ELR (cell line): ENCODE data around the gene SP7.
A peak's percentile ranks its signal among the peaks of the same experiment; 100 is the strongest.
"Not testable (repeated sequence)": the region's sequence is repeated elsewhere in the genome, so short reads cannot be mapped to it uniquely, and the experiment has no call there.

Experiments used
- DNase-seq: peaks from one replicate; pipeline ENCODE4 v3.0.0-alpha.2; 2015; ENCODE audit warnings: low read depth

SP7 gene

DNA sequence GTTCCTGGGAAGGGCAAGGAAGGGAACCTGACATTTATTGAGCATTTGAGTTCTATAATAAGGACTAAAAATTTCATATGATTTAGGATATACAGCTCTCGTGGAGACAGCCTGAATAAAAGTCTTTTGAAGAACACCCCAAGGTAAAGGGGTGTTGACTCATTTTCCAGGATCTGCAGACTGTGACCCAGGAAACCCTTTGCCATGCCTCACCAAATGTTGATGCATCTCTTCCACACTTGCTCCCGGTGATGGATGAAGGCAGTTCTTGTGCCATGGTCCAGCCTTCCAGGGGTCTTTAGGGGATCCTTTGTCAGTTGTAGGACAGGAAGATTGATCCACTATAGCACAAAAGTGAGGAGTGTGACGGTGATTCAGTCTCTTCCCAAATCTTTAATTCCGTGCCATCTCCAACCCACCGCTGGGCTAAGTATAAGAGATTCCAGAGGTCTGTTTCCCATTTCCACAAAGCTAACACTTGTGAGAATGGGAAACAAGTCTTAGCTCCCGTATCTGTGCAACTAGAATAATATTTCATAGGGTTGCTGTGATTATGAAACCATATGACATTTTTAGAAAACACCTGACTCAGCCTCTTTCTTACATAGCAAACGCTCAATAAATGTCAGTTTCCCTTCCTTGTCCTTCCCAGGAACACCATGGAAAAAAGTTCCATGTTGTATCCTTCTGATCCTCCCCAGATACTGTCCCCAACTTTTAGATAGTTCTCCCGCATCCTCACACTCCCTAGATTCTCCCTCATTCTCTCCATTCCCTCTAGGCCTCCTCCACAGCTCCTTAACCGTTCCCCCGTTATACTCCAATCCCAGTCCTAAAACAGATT lies 15.6 kb downstream of the SP7 start:
- DNase-seq = peak; percentile 50

DNA sequence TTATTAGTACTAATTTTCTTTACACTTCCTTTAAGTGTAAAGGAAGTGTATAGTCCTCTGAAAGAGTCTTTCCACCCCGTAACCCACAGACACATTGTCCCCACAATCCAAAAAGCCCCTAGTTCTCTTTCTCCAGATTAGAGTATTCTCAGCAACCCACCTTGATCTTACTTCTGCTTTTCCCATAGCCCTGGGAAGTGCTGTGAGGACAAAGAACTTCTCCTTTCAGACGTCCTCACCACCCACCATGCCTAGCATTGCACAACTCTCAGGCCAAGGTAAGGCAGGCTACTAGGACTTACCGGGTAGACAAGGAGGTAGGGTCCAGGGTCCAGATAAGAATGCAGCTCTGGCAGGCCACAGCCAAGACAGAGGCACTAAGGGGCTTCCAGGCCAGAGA lies 22.2 kb downstream of the SP7 start:
- no peak for DNase-seq

DNA sequence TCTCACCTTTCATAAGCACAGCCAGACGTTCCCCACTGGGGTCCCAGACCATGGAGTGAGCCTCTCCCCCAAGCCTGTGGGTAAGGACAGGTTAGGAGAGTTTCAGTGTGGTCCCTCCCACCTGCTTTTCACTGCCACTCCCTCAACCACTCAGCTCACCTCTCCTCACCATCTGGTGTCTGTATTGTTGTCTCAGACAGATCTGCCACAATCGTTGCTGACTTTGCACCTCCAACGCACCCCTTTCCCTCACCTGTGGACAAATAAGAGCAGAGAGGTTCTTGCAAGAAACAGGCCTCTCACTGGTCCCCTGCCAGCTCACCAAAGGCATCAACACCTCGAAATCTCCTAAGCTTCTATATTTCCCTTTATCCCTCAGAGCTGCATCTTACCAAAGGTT lies 27.9 kb downstream of the SP7 start:
- no peak for DNase-seq

DNA sequence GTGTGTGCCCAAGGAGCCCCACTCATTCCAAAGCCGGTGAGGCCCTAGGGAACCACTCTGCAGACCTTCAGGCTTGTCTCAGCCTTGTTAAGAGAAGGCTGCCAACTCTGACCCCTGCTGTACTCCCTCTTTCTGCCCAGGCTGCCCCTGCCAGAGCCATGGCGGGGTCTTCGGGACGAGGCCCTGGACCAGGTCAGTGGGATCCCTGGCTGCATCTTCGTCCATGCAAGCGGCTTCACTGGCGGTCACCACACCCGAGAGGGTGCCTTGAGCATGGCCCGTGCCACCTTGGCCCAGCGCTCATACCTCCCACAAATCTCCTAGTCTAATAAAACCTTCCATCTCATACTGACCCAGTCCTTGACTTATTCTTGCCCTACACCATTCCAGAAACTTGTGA lies 29.3 kb downstream of the SP7 start:
- DNase-seq = no peak

DNA sequence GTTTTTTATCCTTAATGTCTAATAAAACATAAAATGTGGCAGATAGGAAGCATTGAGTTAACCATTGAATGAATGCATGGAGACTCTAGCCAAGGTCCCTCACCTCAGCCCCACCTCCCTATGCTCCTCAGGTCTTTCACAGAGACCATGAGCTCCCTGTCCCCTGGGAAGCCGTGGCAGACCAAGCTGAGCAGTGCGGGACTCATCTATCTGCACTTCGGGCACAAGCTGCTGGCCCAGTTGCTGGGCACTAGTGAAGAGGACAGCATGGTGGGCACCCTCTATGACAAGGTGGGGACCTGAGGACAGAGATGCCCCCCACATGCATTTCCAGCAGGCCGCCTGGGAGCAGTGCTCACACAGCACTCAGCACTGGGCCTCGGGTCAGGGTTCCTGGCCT lies 33.3 kb downstream of the SP7 start:
- DNase-seq = no peak

DNA sequence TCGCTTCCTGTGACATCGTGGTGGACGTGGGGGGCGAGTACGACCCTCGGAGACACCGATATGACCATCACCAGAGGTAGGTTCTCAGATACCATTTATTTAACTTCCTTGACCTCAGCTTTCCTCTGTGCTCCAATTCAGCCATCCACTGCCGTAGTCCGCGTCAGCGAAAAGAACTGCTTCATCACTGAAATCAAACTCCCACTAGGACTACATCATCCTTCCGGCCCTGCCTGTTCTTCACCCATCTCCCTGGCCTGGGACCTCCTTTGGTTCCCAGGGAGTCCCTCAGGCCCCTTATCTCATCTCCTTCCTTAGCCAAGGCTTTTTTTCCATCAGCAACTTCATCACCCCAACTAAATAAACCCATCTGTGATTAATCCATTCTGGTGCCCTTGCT lies 36.0 kb downstream of the SP7 start:
- DNase-seq = peak; percentile 72

DNA sequence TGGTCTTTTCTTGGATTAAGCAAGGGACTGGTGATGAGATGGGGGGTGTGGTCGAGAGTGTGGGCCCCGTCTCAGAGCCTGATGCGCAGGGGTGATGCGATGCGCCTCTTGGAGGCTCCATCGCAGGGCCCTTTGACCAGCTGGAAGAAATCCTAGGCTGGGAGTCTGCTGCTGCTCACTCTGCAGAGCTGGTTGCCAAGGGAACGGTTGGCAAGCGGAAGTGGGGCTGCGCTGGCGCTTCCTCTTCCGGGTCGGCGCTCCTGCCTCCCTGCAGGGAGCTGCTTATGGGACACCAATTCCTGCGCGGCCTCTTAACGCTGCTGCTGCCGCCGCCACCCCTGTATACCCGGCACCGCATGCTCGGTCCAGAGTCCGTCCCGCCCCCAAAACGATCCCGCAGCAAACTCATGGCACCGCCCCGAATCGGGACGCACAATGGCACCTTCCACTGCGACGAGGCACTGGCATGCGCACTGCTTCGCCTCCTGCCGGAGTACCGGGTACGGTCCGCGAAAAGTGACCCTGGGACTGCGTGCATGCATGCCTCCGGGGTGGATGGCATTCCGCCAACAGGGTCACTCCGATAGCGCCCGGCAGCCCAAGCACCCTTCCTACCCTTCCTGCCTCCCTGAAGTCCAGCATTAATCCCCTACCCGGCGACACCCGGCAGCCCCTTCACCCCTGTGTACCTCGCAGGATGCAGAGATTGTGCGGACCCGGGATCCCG lies 36.5 kb downstream of the SP7 start, which contains the start of gene MYG1:
Gene MYG1, plus strand, starts transcription at position 242 of the 727 bp plus-strand sequence. Its CDS starts 43 bp downstream, at position 285.
- DNase-seq = peak; percentile 90

DNA sequence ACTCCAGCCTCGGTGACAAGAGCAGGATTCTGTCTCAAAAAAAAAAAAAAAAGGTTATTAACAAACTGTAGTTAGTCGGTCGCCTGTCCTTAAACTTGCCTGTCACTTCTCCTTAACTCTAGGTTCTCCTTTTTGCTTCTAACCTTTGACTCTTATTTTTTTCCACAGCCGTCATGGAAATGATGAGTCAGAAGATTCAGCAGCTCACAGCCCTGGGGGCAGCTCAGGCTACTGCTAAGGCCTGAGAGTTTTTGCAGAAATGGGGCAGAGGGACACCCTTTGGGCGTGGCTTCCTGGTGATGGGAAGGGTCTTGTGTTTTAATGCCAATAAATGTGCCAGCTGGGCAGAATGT lies 37.1 kb downstream of the SP7 start:
- peak; percentile 93 for DNase-seq

DNA sequence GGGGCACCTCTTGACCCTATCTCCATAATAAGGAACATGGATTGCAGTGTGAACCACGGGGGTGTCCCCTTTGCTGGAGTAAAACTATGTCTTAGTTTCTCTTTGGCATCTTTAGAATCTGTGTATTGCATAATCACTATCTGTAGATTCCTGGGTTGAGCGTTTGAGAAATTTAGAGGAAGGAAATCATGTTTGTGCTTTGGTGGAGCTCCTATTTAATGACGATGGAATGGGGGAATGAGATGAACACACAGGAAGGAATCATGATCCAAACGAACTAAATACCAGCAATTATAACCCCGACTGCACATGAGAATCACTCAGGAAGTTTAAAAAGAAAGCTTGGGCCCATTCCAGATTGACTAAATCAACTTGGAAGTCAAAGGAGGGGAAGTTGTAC lies 38.0 kb downstream of the SP7 start:
- DNase-seq = peak; percentile 93

DNA sequence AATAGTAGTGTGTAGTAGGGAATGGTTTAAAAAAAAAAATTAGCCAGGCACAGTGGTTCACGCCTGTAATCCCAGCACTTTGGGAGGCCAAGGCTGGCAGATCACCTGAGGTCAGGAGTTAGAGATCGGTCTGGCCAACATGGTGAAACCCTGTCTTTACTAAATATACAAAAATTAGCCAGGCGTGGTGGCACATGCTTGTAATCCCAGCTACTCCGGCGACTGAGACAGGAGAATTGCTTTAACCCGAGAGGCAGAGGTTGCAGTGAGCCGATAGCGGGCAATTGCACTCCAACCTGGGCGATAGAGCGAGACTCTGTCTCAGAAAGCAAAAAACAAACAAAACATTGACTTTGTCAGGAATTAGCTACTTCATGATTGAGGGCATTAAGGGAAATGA lies 39.0 kb downstream of the SP7 start:
- DNase-seq = not testable (repeated sequence)

DNA sequence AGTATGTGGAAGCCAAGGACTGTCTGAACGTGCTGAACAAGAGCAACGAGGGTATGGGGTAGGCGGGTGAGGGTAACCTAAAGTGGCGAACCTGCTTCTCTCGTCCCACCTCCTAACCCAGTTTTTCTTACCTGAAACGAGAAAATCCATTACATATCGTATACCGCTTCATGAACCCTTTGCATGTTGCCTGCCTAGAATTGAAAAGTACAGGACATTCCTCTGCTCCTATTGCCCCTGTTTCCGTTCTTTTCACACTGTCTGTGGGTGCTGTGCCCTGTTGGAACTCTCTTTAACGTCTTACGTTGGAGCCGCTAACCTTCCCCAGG lies 40.3 kb downstream of the SP7 start:
- DNase-seq = no peak

DNA sequence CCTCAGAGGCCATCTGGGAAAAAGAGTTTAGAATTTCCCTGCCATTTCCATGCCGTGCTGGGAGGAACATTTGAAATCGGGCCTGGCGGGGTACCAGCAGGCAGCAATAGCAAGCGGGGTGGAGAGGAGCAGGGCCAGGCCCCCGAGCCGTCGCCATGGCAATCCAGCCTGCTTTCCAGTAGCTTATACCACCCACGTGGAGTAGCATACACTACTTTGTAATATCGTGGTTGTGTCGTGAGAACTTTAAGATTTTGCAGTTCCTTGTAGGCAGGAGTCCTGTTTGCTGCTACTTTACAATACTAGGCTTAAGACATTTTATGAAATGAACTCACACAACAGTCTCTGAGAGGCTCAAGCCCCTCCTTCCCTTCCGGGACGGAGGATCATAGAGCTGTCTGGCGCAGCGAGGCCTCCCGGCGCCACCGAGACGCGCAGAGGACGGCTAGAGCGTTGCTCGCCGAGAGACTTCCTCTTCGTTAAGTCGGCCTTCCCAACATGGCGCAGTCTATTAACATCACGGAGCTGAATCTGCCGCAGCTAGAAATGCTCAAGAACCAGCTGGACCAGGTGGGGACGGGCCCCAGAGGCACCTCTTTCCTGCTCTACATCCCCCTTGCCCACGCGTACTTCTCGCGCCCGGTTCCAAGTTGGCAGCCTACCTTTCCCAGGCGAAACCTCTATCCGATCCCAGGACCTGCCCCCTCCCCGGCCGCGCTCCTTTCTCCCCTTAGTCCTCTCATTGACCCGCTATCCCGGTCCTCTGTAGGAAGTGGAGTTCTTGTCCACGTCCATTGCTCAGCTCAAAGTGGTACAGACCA lies 40.9 kb downstream of the SP7 start, which contains the start of gene PFDN5:
Gene PFDN5, plus strand, starts transcription at position 473 of the 821 bp plus-strand sequence. Its CDS starts 26 bp downstream, at position 499.
- DNase-seq = peak; percentile 90

DNA sequence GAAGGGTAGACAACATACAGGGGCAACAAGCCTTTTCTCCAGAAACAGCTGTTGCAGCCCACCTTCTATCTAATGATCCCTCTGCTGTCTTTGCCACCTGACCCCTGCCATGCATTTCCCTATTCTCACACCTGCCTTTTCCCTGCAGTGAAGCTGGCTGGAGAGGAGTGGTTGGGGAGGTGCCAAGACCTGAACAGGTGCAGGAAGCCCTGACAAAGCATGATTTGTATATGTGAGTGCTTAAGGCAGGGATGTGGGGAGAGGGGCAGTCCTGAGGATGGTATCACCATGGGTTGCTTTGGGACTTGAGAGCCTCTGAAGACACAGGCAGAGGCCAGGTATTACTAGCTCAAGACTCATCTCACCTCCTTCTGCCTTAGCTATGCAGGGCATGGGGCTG lies 43.7 kb downstream of the SP7 start:
- DNase-seq = no peak

DNA sequence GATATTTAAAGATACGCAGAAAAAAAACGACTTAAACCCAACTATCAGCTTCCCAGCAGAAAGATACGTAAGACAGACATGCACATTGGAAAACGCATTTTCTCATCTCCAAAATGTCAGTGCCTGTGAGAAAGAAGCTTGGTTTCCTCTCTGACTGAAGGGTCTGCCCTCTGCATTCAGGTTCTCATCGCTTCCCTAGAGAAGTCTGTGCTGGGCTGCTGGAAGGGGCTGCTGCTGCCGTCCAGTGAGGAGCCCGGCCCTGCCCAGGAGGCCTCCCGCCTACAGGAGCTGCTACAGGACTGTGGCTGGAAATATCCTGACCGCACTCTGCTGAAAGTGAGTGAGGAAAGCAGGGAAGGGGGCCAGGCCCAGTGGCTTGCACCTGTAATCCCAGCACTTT lies 45.5 kb downstream of the SP7 start:
- DNase-seq = peak; percentile 56

DNA sequence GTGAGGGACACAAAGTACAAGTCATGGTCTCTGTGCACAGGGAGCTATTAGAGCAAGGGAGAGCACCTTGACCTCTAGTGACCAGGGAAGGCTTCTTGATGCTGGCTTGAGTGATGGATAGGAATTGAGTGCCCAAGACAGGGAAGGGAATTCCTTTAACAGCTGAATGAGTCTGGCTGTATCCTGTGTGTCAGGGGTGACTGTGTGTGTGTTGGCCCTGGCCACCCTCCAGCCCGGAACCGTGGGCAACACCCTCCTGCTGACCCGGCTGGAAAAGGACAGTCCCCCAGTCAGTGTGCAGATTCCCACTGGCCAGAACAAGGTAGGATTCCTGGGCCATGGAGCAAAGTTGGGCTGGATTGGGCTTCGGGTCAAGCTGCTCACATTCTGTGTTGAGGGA lies 46.3 kb downstream of the SP7 start:
- peak; percentile 87 for DNase-seq

DNA sequence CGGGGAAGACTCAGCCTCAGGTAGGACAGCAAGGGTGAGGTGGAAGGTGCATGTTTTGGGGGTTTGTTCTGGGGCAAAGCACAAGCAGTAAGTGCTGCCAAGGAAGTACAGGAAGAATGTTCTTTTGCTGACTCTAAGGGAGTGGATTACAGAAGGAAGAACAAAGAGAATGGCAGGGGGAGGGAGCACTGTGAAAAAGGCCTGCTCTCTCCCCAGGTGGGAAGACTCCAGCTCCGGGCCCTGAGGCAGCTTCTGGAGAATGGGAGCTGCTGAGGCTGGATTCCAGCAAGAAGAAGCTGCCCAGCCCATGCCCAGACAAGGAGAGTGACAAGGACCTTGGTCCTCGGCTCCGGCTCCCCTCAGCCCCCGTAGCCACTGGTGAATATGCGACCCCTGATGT lies 47.8 kb downstream of the SP7 start:
- DNase-seq = no peak

DNA sequence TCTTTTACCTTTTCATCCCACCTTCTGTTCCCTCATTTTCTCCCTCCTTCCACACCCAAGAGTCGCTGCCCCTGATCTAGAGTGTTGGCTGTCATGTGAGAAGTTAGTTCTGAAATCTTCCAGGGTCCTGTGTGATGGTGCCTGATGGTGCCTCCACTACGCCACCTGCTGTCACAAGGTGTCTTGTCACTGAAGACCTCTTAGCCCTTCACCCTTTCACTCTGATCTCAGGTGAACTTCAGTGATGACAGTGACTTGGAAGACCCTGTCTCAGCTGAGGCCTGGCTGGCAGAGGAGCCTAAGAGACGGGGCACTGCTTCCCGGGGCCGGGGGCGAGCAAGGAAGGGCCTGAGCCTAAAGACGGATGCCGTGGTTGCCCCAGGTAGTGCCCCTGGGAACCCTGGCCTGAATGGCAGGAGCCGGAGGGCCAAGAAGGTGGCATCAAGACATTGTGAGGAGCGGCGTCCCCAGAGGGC lies 48.4 kb downstream of the SP7 start:
- DNase-seq = peak; percentile 68

DNA sequence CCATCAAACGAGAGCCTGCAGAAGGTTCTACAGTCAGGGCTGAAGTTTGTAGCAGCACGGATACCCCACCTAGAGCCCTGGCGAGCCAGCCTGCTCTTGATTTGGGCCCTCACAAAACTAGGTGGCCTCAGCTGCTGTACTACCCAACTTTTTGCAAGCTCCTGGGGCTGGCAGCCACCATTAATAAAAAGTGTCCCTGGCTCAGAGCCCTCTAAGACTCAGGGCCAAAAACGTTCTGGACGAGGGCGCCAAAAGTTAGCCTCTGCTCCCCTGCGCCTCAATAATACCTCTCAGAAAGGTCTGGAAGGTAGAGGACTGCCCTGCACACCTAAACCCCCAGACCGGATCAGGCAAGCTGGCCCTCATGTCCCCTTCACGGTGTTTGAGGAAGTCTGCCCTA lies 49.7 kb downstream of the SP7 start:
- no peak for DNase-seq

DNA sequence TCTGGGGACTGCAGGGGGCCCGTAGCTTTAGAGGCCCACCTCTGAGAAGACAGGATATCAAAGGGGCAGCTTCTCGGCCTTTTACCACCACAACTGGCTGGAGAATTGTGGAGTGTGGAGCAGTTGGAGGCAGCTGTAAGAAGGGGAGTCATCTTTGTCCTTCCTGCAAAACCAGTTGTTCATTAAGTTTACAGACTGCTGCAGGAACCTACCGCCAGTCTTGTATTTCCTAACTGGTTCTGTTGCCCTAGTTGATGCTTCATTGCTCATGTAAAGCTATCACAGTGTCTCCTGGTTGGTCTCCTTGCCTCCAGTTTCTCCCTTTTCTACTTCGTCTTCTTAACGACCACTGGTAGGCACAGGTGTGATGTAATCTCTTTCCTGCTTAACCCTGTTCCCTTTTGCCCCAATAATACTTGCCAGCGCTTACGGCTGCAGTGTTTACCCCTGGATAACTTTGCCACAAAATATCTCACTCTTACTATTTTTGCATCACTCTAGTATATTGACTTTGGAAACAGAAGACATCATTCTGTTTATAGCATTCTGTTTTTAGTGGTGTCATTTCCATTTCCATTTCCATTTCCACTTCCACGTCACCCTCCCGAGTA lies 56.2 kb downstream of the SP7 start:
- DNase-seq = no peak

DNA sequence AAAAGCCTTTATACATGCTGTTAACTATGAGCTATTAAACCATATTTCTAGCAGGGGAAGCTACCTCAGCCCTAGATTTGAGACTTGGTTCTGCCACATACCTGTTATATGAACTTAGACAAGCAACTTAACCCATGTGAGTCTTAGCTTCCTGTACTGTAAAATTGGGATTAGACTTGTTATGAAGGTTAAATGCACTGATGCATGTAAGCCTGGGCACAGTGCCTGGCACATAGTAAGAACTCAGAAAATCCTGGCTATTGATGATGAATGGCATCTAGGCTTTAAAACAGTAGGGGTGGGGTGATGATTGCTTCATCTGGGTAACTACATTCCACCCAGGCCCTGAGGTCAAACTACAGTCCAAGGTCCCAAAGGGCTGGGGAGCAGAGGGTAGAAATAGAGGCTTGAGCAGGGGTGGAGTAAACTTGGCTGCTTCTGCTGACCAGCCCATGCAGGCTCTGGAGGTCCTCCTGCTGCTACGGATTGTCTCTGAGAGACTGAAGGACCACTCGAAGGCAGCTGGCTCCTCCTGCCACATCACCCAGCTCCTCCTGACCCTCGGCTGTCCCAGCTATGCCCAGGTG lies 56.8 kb downstream of the SP7 start:
- DNase-seq = no peak

DNA sequence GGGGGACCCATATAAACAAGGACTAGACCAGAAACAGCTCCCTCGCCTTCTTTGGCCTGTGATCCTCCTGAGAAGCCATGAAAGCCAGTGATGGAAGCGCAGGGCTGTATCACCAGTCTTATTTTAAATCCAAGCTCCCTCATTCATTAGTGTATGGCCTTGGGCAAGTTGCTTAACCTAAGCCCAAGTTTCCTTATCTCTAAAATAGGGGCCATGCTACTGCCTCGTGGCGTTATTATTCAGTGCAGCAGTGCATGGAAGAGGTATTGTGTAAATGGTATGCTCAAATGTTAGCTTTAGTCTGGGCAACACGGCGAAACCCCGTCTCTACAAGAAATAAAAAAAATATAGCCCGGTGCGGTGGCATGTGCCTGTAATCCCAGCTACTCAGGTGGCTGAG lies 58.2 kb downstream of the SP7 start:
- DNase-seq = no peak
